SH-SY5Y (cell line): ENCODE measurements around the gene ZCCHC14.

Experiments used
- GATA2 ChIP-seq: IDR thresholded peaks from 2 replicates; pipeline ENCODE4 v1.6.1; 2011; ENCODE audit warnings: mild to moderate bottlenecking, low read depth, low read length
- GATA3 ChIP-seq: IDR thresholded peaks from 2 replicates; pipeline ENCODE4 v1.6.1; 2011; ENCODE audit warnings: low read depth, mild to moderate bottlenecking, low read length, moderate library complexity

GRCh38 chr16:87423429-87423828 lies 69.4 kb downstream of the ZCCHC14 start:
- TF ChIP-seq GATA3 (no peak), GATA2 (no peak)
